GM19438 (cell line): Measurements from ENCODE around the gene UBE2L3.
"Not testable (repeated sequence)": the region's sequence is repeated elsewhere in the genome, so short reads cannot be mapped to it uniquely, and the experiment has no call there.

Experiments used
- ATAC-seq: cut with Tn5 transposase; IDR thresholded peaks from one replicate; pipeline ENCODE4 v1.9.1; 2021; ENCODE audit warnings: low read depth; ENCODE audit not compliant: unreplicated experiment

Gene UBE2L3

DNA sequence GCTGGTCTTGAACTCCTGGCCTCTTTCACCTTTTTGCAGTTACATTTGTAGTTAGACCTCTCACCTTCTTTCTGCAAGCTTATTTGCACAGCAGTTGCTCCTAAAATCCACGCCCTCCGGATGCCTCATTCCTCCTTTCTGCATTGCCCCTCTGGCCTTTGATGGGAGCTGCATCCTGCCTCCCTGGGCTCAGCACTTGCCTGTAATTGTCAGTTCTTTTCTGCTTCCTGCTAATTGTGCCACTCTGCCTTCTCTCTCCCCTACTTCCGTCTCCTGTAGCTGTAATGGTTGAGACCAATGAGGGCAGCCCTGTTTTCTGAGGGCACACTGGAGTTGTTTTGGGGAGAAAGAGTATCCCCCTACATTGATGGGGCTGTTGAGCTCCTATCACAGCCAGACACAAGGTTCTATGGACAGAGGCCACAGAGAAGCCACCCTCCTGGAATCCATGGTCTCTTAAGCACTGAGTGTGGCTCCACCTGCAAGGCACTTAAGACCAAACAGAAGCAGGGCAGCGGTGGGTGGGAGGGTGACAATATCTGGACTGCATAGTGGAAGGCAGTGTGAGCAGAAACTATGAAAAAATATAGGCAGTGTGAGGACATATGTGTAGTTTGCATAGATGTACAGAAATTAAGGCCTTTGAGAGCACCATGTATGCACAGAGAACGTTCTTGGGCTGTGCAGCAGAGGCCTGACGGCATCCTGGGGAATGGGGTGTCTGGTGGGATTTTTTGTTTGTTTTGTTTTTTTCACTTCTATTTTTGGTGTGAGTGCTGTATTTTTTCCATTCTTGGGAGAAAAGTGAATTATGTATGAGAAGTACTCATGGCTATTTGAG lies 31.8 kb downstream of the UBE2L3 start:
- no peak for ATAC-seq

- ATAC-seq: no peak
These were observed 35.1 kb downstream of the UBE2L3 start for GRCh38 chr22:21602579-21602978.

DNA sequence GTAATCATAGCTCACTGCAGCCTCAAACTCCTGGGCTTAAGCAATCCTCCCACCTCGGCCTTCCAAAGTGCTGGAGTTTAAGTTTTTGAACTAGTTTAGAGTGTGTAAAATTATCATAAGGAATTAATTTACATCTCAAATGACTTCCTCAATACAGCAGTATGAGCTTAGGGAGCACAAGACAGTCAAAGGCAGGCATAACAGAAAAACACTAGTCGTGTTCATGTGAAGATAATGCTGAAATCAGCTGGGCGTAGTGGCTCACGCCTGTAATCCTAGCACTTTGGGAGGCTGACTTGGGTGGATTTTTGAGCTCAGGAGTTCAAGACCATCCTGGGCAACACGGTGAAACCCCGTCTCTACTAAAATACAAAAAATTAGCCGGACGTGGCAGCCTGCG lies 36.5 kb downstream of the UBE2L3 start:
- no peak for ATAC-seq

DNA sequence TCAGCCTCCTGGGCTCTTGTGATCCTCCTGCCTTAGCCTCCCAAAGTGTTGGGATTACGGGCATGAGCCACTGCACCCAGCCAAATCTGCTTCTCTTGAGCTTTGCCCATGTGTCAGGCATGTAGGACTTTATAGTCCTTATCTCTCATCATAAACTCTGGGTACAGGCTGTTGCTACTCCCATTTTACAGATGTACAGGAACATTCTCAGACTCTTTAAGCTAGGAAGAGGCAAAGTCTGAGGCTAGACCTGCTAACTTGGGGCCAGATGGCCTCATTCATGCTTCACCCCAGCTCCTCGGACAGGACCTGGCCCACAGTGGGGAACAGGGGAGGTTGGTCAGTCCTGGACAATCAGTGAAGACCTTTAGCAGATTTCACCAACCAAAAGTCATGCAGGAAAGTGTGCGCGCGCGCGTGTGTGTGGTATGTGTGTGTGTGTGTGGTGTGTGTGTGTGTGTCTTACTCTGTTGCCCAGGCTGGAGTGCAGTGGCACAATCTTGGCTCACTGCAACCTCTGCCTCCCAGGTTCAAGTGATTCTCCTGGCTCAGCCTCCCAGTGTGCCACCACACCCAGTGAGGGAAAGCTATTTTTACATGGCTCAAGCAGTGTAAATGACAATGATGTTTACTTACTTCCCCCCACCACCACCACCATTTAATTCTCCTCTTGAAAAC lies 38.5 kb downstream of the UBE2L3 start:
- ATAC-seq: no peak

DNA sequence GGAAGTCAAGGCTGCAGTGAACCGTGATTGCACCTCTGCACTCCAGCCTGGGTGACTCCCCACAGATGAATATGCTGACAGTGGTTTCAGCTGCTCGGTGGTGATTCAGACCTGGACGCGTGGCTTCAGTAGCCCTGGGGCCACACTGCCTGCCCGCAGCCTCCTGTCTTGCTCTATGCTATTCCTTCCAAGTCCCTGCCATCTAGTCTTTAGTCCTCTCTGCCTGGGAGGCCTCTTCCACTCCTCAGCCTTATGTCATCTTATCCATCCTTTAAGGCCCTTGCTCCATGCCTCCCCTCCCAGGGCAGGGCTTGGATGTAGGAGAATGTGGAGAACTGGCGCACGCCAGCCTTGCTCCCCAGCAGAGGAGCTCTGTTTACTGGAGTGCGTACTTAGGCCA lies 39.3 kb downstream of the UBE2L3 start:
- ATAC-seq: no peak

DNA sequence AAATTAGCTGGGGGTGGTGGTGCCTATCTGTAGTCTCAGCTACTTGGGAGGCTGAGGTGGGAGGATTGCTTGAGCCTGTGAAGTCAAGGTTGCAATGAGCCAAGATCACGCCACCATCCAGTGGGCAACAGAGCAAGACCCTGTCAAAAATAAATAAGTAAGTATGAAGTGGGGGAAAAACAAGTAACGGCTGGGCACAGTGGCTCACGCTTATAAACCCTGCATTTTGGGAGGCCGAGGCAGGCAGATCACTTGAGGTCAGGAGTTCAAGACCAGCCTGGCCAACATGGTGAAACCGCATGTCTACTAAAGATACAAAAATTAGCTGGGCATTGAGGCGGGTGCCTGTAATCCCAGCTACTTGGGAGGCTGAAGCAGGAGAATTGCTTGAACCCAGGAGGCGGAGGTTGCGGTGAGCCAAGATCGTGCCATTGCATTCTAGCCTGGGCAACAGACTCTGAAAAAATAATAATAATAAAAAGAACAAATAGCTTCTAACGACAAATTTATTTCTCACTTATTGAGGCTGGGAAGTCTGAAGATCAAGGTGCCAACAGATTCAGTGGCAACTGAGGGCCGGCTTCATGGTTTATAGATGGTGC lies 42.1 kb downstream of the UBE2L3 start:
- not testable (repeated sequence) for ATAC-seq

GRCh38 chr22:21611210-21611977 lies 43.9 kb downstream of the UBE2L3 start:
- no peak for ATAC-seq

- no peak for ATAC-seq
These were observed 45.3 kb downstream of the UBE2L3 start for GRCh38 chr22:21612858-21613257.

- ATAC-seq: no peak
These were observed 46.2 kb downstream of the UBE2L3 start for GRCh38 chr22:21613553-21614233.

GRCh38 chr22:21615731-21616130 lies 48.2 kb downstream of the UBE2L3 start:
- no peak for ATAC-seq

- not testable (repeated sequence) for ATAC-seq
These were observed 49.8 kb downstream of the UBE2L3 start for GRCh38 chr22:21617337-21617736.

DNA sequence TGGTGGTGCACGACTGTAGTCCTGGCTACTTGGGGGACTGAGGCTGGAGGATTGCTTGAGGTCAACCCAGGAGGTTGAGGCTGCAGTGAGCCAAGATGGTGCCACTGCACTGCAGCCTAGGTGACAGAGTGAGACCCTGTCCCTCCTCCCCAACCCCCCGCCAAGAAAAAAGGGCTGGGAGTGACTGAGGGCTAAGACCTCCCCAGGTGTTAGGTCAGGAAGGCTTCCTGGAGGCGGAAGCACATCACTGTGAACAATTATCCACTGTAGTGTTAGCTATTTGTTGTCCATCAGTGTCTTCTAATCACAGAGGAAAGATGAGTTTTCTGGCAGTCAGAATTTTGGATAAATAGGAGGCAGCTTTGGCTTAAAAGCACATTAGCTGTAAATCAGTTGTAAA lies 53.5 kb downstream of the UBE2L3 start:
- ATAC-seq: no peak

- no peak for ATAC-seq
These were observed 54.8 kb downstream of the UBE2L3 start for GRCh38 chr22:21622011-21622918.

DNA sequence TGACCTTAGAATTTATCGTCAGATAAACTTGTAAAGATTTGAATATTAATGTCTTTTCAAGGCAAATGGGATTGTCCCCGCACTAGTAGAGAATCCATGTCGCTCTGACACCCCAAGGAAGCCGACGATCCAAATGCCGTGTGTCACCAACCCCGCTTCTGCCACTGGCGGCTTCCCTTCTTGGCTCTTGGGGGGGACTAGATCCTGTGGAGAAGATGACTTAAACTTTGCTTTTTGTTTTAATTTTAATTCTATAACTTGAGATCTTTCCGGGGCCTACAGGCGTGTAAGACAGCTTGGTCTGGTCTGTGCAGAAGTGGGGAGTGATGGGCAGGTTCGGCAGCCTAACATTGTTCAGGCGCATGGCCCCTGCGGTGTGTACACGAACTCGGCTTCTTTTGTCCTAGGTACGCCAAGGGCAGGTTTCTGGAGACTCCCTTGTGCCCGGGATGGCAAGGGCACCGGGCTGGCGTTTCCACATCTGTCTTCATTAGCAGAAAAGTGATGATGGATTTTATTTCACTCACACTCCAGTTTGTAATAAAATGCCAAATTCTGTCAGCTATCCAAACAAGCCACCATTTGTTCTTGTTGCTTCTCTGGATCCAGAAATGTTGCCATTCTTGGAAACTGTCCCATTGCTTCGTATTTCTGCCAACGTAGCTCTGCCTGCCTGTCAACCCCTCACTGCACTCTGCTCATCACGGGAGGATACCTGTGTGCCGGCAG lies 55.6 kb downstream of the UBE2L3 start:
- no peak for ATAC-seq

GRCh38 chr22:21623648-21623970 lies 56.1 kb downstream of the UBE2L3 start:
- ATAC-seq: no peak

- ATAC-seq: no peak
These were observed 56.8 kb downstream of the UBE2L3 start for GRCh38 chr22:21624120-21624879.

DNA sequence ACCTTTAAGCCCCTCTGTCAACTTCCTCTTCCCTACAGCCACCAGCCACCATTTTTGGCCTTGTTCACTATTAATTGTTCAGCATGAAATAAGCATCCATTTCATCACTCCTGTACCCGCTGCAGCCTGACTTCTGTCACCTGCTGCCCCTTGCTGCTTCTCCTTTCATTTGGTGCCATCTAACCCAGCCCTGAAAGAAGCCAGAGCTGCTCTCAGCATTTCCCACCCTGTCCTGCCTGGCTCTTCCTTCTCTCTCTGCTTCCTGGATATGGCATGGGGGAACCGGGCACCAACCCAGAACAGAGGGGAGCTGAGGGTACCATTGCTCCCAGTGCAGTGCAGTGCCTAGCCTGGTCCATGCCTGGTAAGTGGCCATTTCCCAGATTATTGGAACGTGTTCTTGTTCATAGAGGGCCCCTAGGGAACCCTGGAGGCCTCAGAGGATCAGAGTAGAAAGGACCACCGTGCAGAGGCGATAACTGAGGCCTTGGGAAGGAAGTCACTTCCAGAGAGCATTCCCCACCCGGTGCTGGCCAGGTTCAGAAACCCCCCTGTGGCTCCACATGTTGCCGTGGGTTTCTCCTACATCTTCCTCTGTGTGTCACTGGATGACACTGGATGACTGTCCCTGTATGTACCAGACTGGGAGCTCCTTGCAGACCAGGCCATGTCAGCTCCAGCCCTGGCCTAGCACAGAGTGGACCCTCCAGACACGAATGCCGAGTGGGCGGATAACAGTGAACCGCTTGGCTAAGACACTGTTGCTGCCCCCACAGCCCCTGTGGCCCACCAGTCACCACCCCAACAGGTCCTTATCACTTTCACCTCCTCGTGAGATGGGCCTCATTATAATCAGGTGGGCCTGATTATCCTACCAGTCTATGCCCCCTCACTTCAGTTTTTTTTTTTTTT lies 57.6 kb downstream of the UBE2L3 start:
- no peak for ATAC-seq
